HG02852 (cell line): ENCODE measurements around the gene BAHCC1.

Experiments
- ATAC-seq: cut with Tn5 transposase; IDR thresholded peaks from one replicate; pipeline ENCODE4 v1.9.1; 2021; ENCODE audit warnings: mild to moderate bottlenecking, moderate library complexity; ENCODE audit not compliant: unreplicated experiment

Gene BAHCC1

GRCh38 chr17:81510785-81511553 lies 115.7 kb downstream of the BAHCC1 start:
- ATAC-seq: no peak

- no peak for ATAC-seq
Measured at GRCh38 chr17:81511554-81511803, 116.2 kb downstream of the BAHCC1 start.

GRCh38 chr17:81511804-81512561 lies 116.7 kb downstream of the BAHCC1 start:
- ATAC-seq: no peak

GRCh38 chr17:81512562-81513371 lies 117.5 kb downstream of the BAHCC1 start, which contains the start of gene ACTG1:
ACTG1 (minus strand) TSS chr17:81512799; CDS start chr17:81512354, 445 bp downstream.
- peak; percentile 49 for ATAC-seq

GRCh38 chr17:81513372-81513752 lies 118.1 kb downstream of the BAHCC1 start:
- no peak for ATAC-seq

GRCh38 chr17:81513753-81514488 lies 118.7 kb downstream of the BAHCC1 start:
- ATAC-seq: no peak

GRCh38 chr17:81514489-81514738 lies 119.2 kb downstream of the BAHCC1 start:
- ATAC-seq: no peak

- ATAC-seq: no peak
Measured at GRCh38 chr17:81514739-81515529, 119.7 kb downstream of the BAHCC1 start.

- ATAC-seq: no peak
Measured at GRCh38 chr17:81515530-81516041, 120.3 kb downstream of the BAHCC1 start.
